GM19438 (cell line): ENCODE measurements around the gene YES1.
A peak's percentile ranks its signal among the peaks of the same experiment; 100 is the strongest.

Experiments used
- ATAC-seq: cut with Tn5 transposase; IDR thresholded peaks from one replicate; pipeline ENCODE4 v1.9.1; 2021; ENCODE audit warnings: low read depth; ENCODE audit not compliant: unreplicated experiment

YES1 gene

GRCh38 chr18:811892-812375, at the start of gene YES1:
YES1 (minus strand) TSS chr18:812242; CDS start chr18:756827, 55,415 bp downstream.
- ATAC-seq: peak; percentile 14

GRCh38 chr18:857986-858385, 45.9 kb upstream of the YES1 start:
- ATAC-seq: no peak

GRCh38 chr18:853471-853870, 41.4 kb upstream of the YES1 start:
- no peak for ATAC-seq

GRCh38 chr18:850960-851359, 38.9 kb upstream of the YES1 start:
- ATAC-seq: no peak

GRCh38 chr18:849021-849420, 37.0 kb upstream of the YES1 start:
- no peak for ATAC-seq

GRCh38 chr18:848062-848861, 36.2 kb upstream of the YES1 start:
- no peak for ATAC-seq

GRCh38 chr18:845152-845819, 33.2 kb upstream of the YES1 start:
- ATAC-seq: no peak

GRCh38 chr18:841647-842370, 29.8 kb upstream of the YES1 start:
- no peak for ATAC-seq

GRCh38 chr18:840516-840915, 28.5 kb upstream of the YES1 start:
- ATAC-seq: no peak

- no peak for ATAC-seq
Measured at GRCh38 chr18:840023-840408, 28.0 kb upstream of the YES1 start.

- peak; percentile 96 for ATAC-seq
Measured at GRCh38 chr18:839224-840022, 27.4 kb upstream of the YES1 start.

GRCh38 chr18:837922-838321, 25.9 kb upstream of the YES1 start:
- no peak for ATAC-seq

GRCh38 chr18:834082-834720, 22.2 kb upstream of the YES1 start:
- ATAC-seq: no peak

GRCh38 chr18:833197-833596, 21.2 kb upstream of the YES1 start:
- ATAC-seq: no peak

- no peak for ATAC-seq
Measured at GRCh38 chr18:832085-832681, 20.1 kb upstream of the YES1 start.

- ATAC-seq: peak; percentile 63
Measured at GRCh38 chr18:830315-830901, 18.4 kb upstream of the YES1 start.

- no peak for ATAC-seq
Measured at GRCh38 chr18:829432-829831, 17.4 kb upstream of the YES1 start.

- ATAC-seq: no peak
Measured at GRCh38 chr18:827093-827677, 15.1 kb upstream of the YES1 start.
